Caco-2 (cell line): Measurements from ENCODE around the gene AHRR. TPM values are rescaled to one million over a fixed set of nuclear protein-coding genes. Genes with fewer than 3 reads are reported as not detected.

ENCODE experiments used
- BruUV-seq: library from RNA; stranded (reverse); fragments of 400-500 nt; replicated peaks from 2 replicates; lab custom pipeline; 2021; lab: Mats Ljungman, UMichigan
- CTCF ChIA-PET: fragments of 300-600 bp; sonication (Branson Sonifier 250); formaldehyde crosslinking; loops from one replicate; lab custom pipeline; 2022; ENCODE audit warnings: antibody characterized with exemption; lab: Charles Lee
- POLR2A ChIA-PET: fragments of 300-600 bp; sonication (Branson Sonifier 250); formaldehyde crosslinking; loops from one replicate; lab custom pipeline; 2022; ENCODE audit warnings: antibody characterized with exemption; lab: Charles Lee
- DNase-seq, 2 experiments: peaks; one replicate each; pipeline versions ENCODE4 v3.0.0 to v3.0.0-alpha.2; 2020 to 2022
- H3K27me3 ChIP-seq: replicated peaks from 2 replicates; pipeline ENCODE4 v1.6.0; 2011; ENCODE audit warnings: low read length; ENCODE audit not compliant: control insufficient read depth, insufficient read depth
- H3K36me3 ChIP-seq: 2 replicates; pipeline ENCODE4 v1.5.1; 2011; ENCODE audit warnings: low read length; ENCODE audit not compliant: control insufficient read depth, insufficient read depth
- H3K4me1 ChIP-seq: fragments of 250-450 bp; sonication (Bioruptor Pico); 2 replicates; pipeline ENCODE4 v1.5.1; 2020; ENCODE audit warnings: mild to moderate bottlenecking
- H3K4me3 ChIP-seq: 2 replicates; pipeline ENCODE4 v1.5.1; 2011; ENCODE audit warnings: low read depth, mild to moderate bottlenecking, control low read depth, low read length
- H3K9me3 ChIP-seq: fragments of 250-450 bp; sonication (Bioruptor Pico); 2 replicates; pipeline ENCODE4 v1.5.1; 2020; ENCODE audit warnings: mild to moderate bottlenecking, moderate library complexity
- H3K27ac Mint-ChIP-seq: one replicate; pipeline ENCODE4 v1.8.0; 2022; ENCODE audit warnings: mixed read lengths; ENCODE audit not compliant: unreplicated experiment
- H3K27me3 Mint-ChIP-seq: one replicate; pipeline ENCODE4 v1.8.0; 2022; ENCODE audit warnings: mixed read lengths; ENCODE audit not compliant: insufficient read depth, unreplicated experiment
- H3K36me3 Mint-ChIP-seq: one replicate; pipeline ENCODE4 v1.8.0; 2022; ENCODE audit warnings: mild to moderate bottlenecking, mixed read lengths; ENCODE audit not compliant: insufficient read depth, unreplicated experiment
- H3K4me1 Mint-ChIP-seq: one replicate; pipeline ENCODE4 v1.8.0; 2022; ENCODE audit warnings: low read depth, mixed read lengths; ENCODE audit not compliant: unreplicated experiment
- H3K4me3 Mint-ChIP-seq: one replicate; pipeline ENCODE4 v1.8.0; 2022; ENCODE audit warnings: mild to moderate bottlenecking, moderate library complexity, mixed read lengths; ENCODE audit not compliant: unreplicated experiment
- H3K9me3 Mint-ChIP-seq: one replicate; pipeline ENCODE4 v1.8.0; 2022; ENCODE audit warnings: mixed read lengths; ENCODE audit not compliant: unreplicated experiment
- CTCF ChIP-seq, 2 experiments: fragments of 200-600 bp in 1 of 2; IDR thresholded peaks; 1 replicate in 1 of 2; 2 replicates in 1 of 2; pipeline versions ENCODE4 v1.5.1 to v1.8.0; 2011 to 2022; ENCODE audit warnings: antibody characterized with exemption in 1 of 2, control low read depth in 1 of 2, inconsistent platforms in 1 of 2, low read depth in 1 of 2, low read length in 1 of 2, mild to moderate bottlenecking in 1 of 2, moderate library complexity in 1 of 2; ENCODE audit not compliant: insufficient read depth in 1 of 2, severe bottlenecking in 1 of 2, unreplicated experiment in 1 of 2
- intact Hi-C: fragments of 100-400 bp; cut with micrococcal nuclease; formaldehyde crosslinking; loops from one replicate; pipeline ENCODE4 v1.10.0; 2022; ENCODE audit not compliant: unreplicated experiment
- total RNA-seq: library from RNA; stranded (reverse); gene quantifications from 2 replicates; pipeline ENCODE4 v1.2.3, GENCODE V29; 2022

The AHRR gene
- total RNA-seq, 1 experiment from 2014 or later: 1.1 TPM

GRCh38 chr5:466661-467310, 145.3 kb downstream of the AHRR start:
- no peak overlapping the region for H3K4me3 ChIP-seq
- no TSS peak for BruUV-seq
- DNase-seq: no peak
- no peak overlapping the region for H3K4me3 Mint-ChIP-seq
- no peaks in the 10 kb centered on the region for H3K4me1 ChIP-seq
- ChIA-PET CTCF (no interaction called here), POLR2A (no interaction called here)
- intact Hi-C loops: no loop called here
- no peaks in the 10 kb centered on the region for H3K27me3 ChIP-seq
- peaks cover 39% of the 10 kb centered on the region for H3K36me3 Mint-ChIP-seq
- TF ChIP-seq CTCF (IDR thresholded peaks at IDR 0.05; ENCODE audit: insufficient read depth in 1 of 2, low read depth in 1 of 2, low read length in 1 of 2, severe bottlenecking in 1 of 2, unreplicated experiment in 1 of 2): no peak
- no peaks in the 10 kb centered on the region for H3K9me3 ChIP-seq
- no peak overlapping the region for H3K27ac Mint-ChIP-seq
- H3K4me1 Mint-ChIP-seq: no peaks in the 10 kb centered on the region
- H3K9me3 Mint-ChIP-seq: no peaks in the 10 kb centered on the region
- no peaks in the 10 kb centered on the region for H3K27me3 Mint-ChIP-seq
- H3K36me3 ChIP-seq: peaks cover 3% of the 10 kb centered on the region; the same call in 1 of the 2 replicates

GRCh38 chr5:468401-468800, 146.9 kb downstream of the AHRR start:
- Mint-ChIP-seq H3K4me1 (no peaks in the 10 kb centered on the region), H3K4me3 (no peak overlapping the region), H3K36me3 (peaks cover 28% of the 10 kb centered on the region), H3K27ac (no peak overlapping the region), H3K27me3 (no peaks in the 10 kb centered on the region), H3K9me3 (no peaks in the 10 kb centered on the region)
- no TSS peak for BruUV-seq
- DNase-seq: no peak
- Histone ChIP-seq H3K4me1 (no peaks in the 10 kb centered on the region), H3K9me3 (no peaks in the 10 kb centered on the region), H3K4me3 (no peak overlapping the region), H3K27me3 (no peaks in the 10 kb centered on the region), H3K36me3 (no peaks in the 10 kb centered on the region)
- CTCF ChIA-PET: no interaction called here
- no peak for TF ChIP-seq CTCF (IDR thresholded peaks at IDR 0.05; ENCODE audit: insufficient read depth in 1 of 2, low read depth in 1 of 2, low read length in 1 of 2, severe bottlenecking in 1 of 2, unreplicated experiment in 1 of 2)
- intact Hi-C loops: no loop called here
- POLR2A ChIA-PET: no interaction called here

- Histone ChIP-seq H3K27me3 (no peaks in the 10 kb centered on the region), H3K4me3 (no peak overlapping the region), H3K36me3 (no peaks in the 10 kb centered on the region), H3K9me3 (no peaks in the 10 kb centered on the region), H3K4me1 (no peaks in the 10 kb centered on the region)
- no peak for TF ChIP-seq CTCF (IDR thresholded peaks at IDR 0.05; ENCODE audit: insufficient read depth in 1 of 2, low read depth in 1 of 2, low read length in 1 of 2, severe bottlenecking in 1 of 2, unreplicated experiment in 1 of 2)
- ChIA-PET CTCF (interaction anchor here (1.3 kb wide), 1 partner anchor 24 kb away, joined by 5 read pairs; no protein-coding TSS in a partner anchor), POLR2A (no interaction called here)
- intact Hi-C loops: no loop called here
- BruUV-seq: no TSS peak
- H3K4me3 Mint-ChIP-seq: no peak overlapping the region
- no peak overlapping the region for H3K27ac Mint-ChIP-seq
- no peaks in the 10 kb centered on the region for H3K27me3 Mint-ChIP-seq
- no peak for DNase-seq
- peaks cover 7% of the 10 kb centered on the region for H3K4me1 Mint-ChIP-seq
- H3K9me3 Mint-ChIP-seq: no peaks in the 10 kb centered on the region
- peaks cover 25% of the 10 kb centered on the region for H3K36me3 Mint-ChIP-seq
Observed at GRCh38 chr5:469752-470483, 148.4 kb downstream of the AHRR start.
